K562 (cell line): ENCODE data around the gene ENPP7. TPM values are rescaled to one million over a fixed set of nuclear protein-coding genes. Genes with fewer than 3 reads are reported as not detected.

Source experiments
- ARID1B ChIP-seq: fragments of 450-650 bp; IDR thresholded peaks from 2 replicates; pipeline ENCODE4 v1.6.1; 2016; ENCODE audit warnings: antibody characterized with exemption, mild to moderate bottlenecking, inconsistent platforms
- COPS2 ChIP-seq: fragments of 450-650 bp; conservative IDR thresholded peaks from 2 replicates; pipeline ENCODE4 v1.6.1; 2016; ENCODE audit warnings: mild to moderate bottlenecking, moderate library complexity
- KLF13 ChIP-seq: fragments of 450-650 bp; IDR thresholded peaks from 2 replicates; pipeline ENCODE4 v1.6.1; 2016; ENCODE audit warnings: missing genetic modification characterization, low read depth, mild to moderate bottlenecking, missing compliant biosample characterization, moderate library complexity, borderline replicate concordance
- RAD21 ChIP-seq, 2 experiments: fragments of 250-450 bp in 1 of 2; fragments of 450-650 bp in 1 of 2; sonication (Bioruptor Pico) in 1 of 2; formaldehyde crosslinking in 1 of 2; IDR thresholded peaks in 1 of 2; conservative IDR thresholded peaks in 1 of 2; 2 replicates each; pipeline versions ENCODE4 v1.4.0 to v1.8.0; 2020 to 2022; ENCODE audit warnings: mild to moderate bottlenecking in 2 of 2, moderate library complexity in 1 of 2
- SMAD4 ChIP-seq: fragments of 250-450 bp; sonication (Bioruptor Pico); conservative IDR thresholded peaks from 2 replicates; pipeline ENCODE4 v1.8.0; 2021; ENCODE audit warnings: inconsistent platforms, mild to moderate bottlenecking, moderate library complexity
- TCF3 ChIP-seq: sonication (generic); formaldehyde crosslinking; IDR thresholded peaks from 2 replicates; pipeline ENCODE4 v1.4.0; 2020; ENCODE audit warnings: mild to moderate bottlenecking, missing genetic modification reagents
- ZBED1 ChIP-seq: IDR thresholded peaks from 2 replicates; pipeline ENCODE4 v1.6.1; 2014
- ZNF324 ChIP-seq: fragments of 250-450 bp; sonication (Bioruptor Pico); IDR thresholded peaks from 2 replicates; pipeline ENCODE4 v1.4.0; 2020; ENCODE audit warnings: mild to moderate bottlenecking
- ZNF507 ChIP-seq: conservative IDR thresholded peaks from 2 replicates; pipeline ENCODE4 v1.6.1; 2017; ENCODE audit warnings: missing genetic modification characterization, missing compliant biosample characterization
- ZNF589 ChIP-seq: fragments of 200-800 bp; sonication (Bioruptor generic); IDR thresholded peaks from 2 replicates; pipeline ENCODE4 v1.6.1; 2016; ENCODE audit warnings: low read depth, missing genetic modification characterization, missing compliant biosample characterization
- ZZZ3 ChIP-seq: fragments of 450-650 bp; IDR thresholded peaks from 2 replicates; pipeline ENCODE4 v1.6.1; 2016; ENCODE audit warnings: antibody characterized with exemption, mild to moderate bottlenecking, moderate library complexity
- polyA plus RNA-seq, 8 experiments: library from polyadenylated mRNA; depleted of rRNA in 4 of 8; stranded (reverse) in 5 of 8; unstranded in 3 of 8; fragments of >200 nt; fragmentation: Nextera tagmentation in 2 of 8; fragmentation: Illumina TruSeq in 1 of 8; extraction: Ambion mirVana in 2 of 8; extraction: Trizol in 1 of 8; gene quantifications; 2 replicates each; pipeline versions ENCODE4 v1.2.1 to v1.2.3, GENCODE V29; 2011 to 2014; ENCODE audit warnings: inconsistent platforms in 1 of 8, missing spikeins in 1 of 8
- total RNA-seq, 7 experiments: library from RNA; depleted of rRNA in 6 of 7; stranded (reverse); fragments of >200 nt in 6 of 7; fragmentation: Illumina TruSeq in 2 of 7; extraction: Trizol in 2 of 7; gene quantifications; 2 replicates each; pipeline versions ENCODE4 v1.2.1 to v1.2.3, GENCODE V29; 2011 to 2021; ENCODE audit warnings: low replicate concordance in 1 of 7
- TF ChIP-seq, protein P1 (sequence below): fragments of 450-650 bp; formaldehyde crosslinking; IDR thresholded peaks from 2 replicates; pipeline ENCODE4 v1.4.0; 2020; ENCODE audit warnings: mild to moderate bottlenecking, mixed read lengths
- TF ChIP-seq, protein P2 (sequence below): sonication (generic); formaldehyde crosslinking; IDR thresholded peaks from 2 replicates; pipeline ENCODE4 v1.4.0; 2020; ENCODE audit warnings: mild to moderate bottlenecking, missing genetic modification reagents
- TF ChIP-seq, protein P3 (sequence below): fragments of 150-350 bp; IDR thresholded peaks from 2 replicates; pipeline ENCODE4 v1.6.1; 2014; ENCODE audit warnings: low read depth, mild to moderate bottlenecking, low read length, borderline replicate concordance
- TF ChIP-seq, protein P4 (sequence below): fragments of 250-450 bp; sonication (Bioruptor Pico); IDR thresholded peaks from 2 replicates; pipeline ENCODE4 v1.8.0; 2021; ENCODE audit warnings: borderline replicate concordance, mild to moderate bottlenecking, moderate library complexity; ENCODE audit not compliant: poor library complexity, severe bottlenecking
- TF ChIP-seq, protein P5 (sequence below): fragments of 200-800 bp; sonication (Bioruptor generic); IDR thresholded peaks from 2 replicates; pipeline ENCODE4 v1.6.1; 2017; ENCODE audit warnings: missing genetic modification characterization, missing compliant biosample characterization
- TF ChIP-seq, protein P6 (sequence below): fragments of 250-450 bp; sonication (Bioruptor Pico); IDR thresholded peaks from 2 replicates; pipeline ENCODE4 v1.8.0; 2021; ENCODE audit warnings: moderate library complexity, mild to moderate bottlenecking, inconsistent platforms

ENPP7 gene
- total and polyA plus RNA-seq, 9 of the 15 experiments (the other 6 are each of a cell fraction or from before 2014, with no cell fraction given) = not detected

DNA sequence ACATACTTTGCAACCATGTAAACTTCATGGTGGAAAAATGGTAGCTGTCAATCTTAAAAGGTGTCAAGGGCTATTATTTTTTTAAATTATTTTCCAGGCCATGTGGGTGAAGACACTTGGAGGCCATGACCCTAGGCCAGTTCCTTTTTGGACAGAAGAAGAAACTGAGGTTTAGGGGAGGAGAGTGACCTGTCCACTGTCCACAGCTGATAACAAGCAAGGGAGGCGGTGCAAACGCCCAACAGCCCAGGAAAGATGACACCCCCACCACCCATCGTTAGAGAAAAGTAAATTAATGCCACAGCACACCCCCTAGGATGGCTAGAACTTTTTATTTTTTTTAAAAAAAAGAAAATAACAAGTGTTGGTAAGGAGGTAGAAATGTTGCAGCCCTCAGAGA lies 19.2 kb downstream of the ENPP7 start (continued):
- TF ChIP-seq, protein P1, sequence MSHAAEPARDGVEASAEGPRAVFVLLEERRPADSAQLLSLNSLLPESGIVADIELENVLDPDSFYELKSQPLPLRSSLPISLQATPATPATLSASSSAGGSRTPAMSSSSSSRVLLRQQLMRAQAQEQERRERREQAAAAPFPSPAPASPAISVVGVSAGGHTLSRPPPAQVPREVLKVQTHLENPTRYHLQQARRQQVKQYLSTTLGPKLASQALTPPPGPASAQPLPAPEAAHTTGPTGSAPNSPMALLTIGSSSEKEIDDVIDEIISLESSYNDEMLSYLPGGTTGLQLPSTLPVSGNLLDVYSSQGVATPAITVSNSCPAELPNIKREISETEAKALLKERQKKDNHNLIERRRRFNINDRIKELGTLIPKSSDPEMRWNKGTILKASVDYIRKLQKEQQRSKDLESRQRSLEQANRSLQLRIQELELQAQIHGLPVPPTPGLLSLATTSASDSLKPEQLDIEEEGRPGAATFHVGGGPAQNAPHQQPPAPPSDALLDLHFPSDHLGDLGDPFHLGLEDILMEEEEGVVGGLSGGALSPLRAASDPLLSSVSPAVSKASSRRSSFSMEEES (CRISPR knock-in tag) = no peak
- no peak for TF ChIP-seq RAD21 (CRISPR knock-in tag; conservative IDR thresholded peaks at IDR 0.05 in 1 of 2, IDR thresholded peaks at IDR 0.05 in 1 of 2)
- TF ChIP-seq ZBED1 = no peak
- no peak for TF ChIP-seq ZNF507 (tag)
- TF ChIP-seq, protein P2, sequence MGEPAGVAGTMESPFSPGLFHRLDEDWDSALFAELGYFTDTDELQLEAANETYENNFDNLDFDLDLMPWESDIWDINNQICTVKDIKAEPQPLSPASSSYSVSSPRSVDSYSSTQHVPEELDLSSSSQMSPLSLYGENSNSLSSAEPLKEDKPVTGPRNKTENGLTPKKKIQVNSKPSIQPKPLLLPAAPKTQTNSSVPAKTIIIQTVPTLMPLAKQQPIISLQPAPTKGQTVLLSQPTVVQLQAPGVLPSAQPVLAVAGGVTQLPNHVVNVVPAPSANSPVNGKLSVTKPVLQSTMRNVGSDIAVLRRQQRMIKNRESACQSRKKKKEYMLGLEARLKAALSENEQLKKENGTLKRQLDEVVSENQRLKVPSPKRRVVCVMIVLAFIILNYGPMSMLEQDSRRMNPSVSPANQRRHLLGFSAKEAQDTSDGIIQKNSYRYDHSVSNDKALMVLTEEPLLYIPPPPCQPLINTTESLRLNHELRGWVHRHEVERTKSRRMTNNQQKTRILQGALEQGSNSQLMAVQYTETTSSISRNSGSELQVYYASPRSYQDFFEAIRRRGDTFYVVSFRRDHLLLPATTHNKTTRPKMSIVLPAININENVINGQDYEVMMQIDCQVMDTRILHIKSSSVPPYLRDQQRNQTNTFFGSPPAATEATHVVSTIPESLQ (CRISPR knock-in tag) = no peak
- TF ChIP-seq COPS2 = no peak
- peak; percentile 45; the same call in 1 of the 2 replicates for TF ChIP-seq TCF3 (CRISPR knock-in tag)
- TF ChIP-seq, protein P3, sequence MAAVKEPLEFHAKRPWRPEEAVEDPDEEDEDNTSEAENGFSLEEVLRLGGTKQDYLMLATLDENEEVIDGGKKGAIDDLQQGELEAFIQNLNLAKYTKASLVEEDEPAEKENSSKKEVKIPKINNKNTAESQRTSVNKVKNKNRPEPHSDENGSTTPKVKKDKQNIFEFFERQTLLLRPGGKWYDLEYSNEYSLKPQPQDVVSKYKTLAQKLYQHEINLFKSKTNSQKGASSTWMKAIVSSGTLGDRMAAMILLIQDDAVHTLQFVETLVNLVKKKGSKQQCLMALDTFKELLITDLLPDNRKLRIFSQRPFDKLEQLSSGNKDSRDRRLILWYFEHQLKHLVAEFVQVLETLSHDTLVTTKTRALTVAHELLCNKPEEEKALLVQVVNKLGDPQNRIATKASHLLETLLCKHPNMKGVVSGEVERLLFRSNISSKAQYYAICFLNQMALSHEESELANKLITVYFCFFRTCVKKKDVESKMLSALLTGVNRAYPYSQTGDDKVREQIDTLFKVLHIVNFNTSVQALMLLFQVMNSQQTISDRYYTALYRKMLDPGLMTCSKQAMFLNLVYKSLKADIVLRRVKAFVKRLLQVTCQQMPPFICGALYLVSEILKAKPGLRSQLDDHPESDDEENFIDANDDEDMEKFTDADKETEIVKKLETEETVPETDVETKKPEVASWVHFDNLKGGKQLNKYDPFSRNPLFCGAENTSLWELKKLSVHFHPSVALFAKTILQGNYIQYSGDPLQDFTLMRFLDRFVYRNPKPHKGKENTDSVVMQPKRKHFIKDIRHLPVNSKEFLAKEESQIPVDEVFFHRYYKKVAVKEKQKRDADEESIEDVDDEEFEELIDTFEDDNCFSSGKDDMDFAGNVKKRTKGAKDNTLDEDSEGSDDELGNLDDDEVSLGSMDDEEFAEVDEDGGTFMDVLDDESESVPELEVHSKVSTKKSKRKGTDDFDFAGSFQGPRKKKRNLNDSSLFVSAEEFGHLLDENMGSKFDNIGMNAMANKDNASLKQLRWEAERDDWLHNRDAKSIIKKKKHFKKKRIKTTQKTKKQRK = no peak
- TF ChIP-seq, protein P4, sequence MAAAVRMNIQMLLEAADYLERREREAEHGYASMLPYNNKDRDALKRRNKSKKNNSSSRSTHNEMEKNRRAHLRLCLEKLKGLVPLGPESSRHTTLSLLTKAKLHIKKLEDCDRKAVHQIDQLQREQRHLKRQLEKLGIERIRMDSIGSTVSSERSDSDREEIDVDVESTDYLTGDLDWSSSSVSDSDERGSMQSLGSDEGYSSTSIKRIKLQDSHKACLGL (CRISPR knock-in tag) = no peak
- TF ChIP-seq ARID1B = peak; percentile 66
- no peak for TF ChIP-seq KLF13 (tag)
- TF ChIP-seq, protein P5, sequence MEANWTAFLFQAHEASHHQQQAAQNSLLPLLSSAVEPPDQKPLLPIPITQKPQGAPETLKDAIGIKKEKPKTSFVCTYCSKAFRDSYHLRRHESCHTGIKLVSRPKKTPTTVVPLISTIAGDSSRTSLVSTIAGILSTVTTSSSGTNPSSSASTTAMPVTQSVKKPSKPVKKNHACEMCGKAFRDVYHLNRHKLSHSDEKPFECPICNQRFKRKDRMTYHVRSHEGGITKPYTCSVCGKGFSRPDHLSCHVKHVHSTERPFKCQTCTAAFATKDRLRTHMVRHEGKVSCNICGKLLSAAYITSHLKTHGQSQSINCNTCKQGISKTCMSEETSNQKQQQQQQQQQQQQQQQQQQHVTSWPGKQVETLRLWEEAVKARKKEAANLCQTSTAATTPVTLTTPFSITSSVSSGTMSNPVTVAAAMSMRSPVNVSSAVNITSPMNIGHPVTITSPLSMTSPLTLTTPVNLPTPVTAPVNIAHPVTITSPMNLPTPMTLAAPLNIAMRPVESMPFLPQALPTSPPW (CRISPR knock-in tag) = peak; percentile 19; the same call in 1 of the 2 replicates
- no peak for TF ChIP-seq ZNF589 (CRISPR knock-in tag)
- no peak for TF ChIP-seq ZZZ3
- TF ChIP-seq ZNF324 (CRISPR knock-in tag) = no peak
- TF ChIP-seq SMAD4 (CRISPR knock-in tag) = no peak
- TF ChIP-seq, protein P6, sequence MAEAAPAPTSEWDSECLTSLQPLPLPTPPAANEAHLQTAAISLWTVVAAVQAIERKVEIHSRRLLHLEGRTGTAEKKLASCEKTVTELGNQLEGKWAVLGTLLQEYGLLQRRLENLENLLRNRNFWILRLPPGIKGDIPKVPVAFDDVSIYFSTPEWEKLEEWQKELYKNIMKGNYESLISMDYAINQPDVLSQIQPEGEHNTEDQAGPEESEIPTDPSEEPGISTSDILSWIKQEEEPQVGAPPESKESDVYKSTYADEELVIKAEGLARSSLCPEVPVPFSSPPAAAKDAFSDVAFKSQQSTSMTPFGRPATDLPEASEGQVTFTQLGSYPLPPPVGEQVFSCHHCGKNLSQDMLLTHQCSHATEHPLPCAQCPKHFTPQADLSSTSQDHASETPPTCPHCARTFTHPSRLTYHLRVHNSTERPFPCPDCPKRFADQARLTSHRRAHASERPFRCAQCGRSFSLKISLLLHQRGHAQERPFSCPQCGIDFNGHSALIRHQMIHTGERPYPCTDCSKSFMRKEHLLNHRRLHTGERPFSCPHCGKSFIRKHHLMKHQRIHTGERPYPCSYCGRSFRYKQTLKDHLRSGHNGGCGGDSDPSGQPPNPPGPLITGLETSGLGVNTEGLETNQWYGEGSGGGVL (CRISPR knock-in tag) = no peak
